Suppressor macrophage (primary cell): ENCODE measurements around the gene COX6A2.
"Not testable (repeated sequence)": the region's sequence is repeated elsewhere in the genome, so short reads cannot be mapped to it uniquely, and the experiment has no call there.

Source experiments
- DNase-seq, 4 experiments: peaks; one replicate each; pipeline ENCODE4 v3.0.0-alpha.2; 2020 to 2022

Gene COX6A2

GRCh38 chr16:31438414-31438813 is 10.3 kb upstream of the COX6A2 start:
- no peak for DNase-seq

- DNase-seq: no peak
Measured at GRCh38 chr16:31436221-31437045, 8.3 kb upstream of the COX6A2 start.

- DNase-seq: no peak
Measured at GRCh38 chr16:31435341-31436220, 7.4 kb upstream of the COX6A2 start.

- no peak for DNase-seq
Measured at GRCh38 chr16:31430380-31431052, 2.4 kb upstream of the COX6A2 start.

- DNase-seq: no peak
Measured at GRCh38 chr16:31429796-31430195, 1.6 kb upstream of the COX6A2 start.

- peak in 1 of 4 experiments; percentile 18 for DNase-seq
Measured at GRCh38 chr16:31429314-31429713, 1.2 kb upstream of the COX6A2 start.

GRCh38 chr16:31428638-31429247 is 583 bp upstream of the COX6A2 start:
- DNase-seq: no peak

- DNase-seq: peak; percentile 48 to 86 (median 74)
Measured at GRCh38 chr16:31427441-31428278, 500 bp downstream of the COX6A2 start.

GRCh38 chr16:31423801-31424200 is 4.4 kb downstream of the COX6A2 start:
- DNase-seq: no peak

- no peak for DNase-seq
Measured at GRCh38 chr16:31423241-31423640, 4.9 kb downstream of the COX6A2 start.

- DNase-seq: no peak
Measured at GRCh38 chr16:31421587-31421986, 6.6 kb downstream of the COX6A2 start.

GRCh38 chr16:31420037-31420436 is 8.1 kb downstream of the COX6A2 start:
- DNase-seq: no peak

- no peak for DNase-seq
Measured at GRCh38 chr16:31417916-31418315, 10.2 kb downstream of the COX6A2 start.

- DNase-seq: not testable (repeated sequence)
Measured at GRCh38 chr16:31417036-31417435, 11.1 kb downstream of the COX6A2 start.

- DNase-seq: no peak
Measured at GRCh38 chr16:31416371-31416770, 11.8 kb downstream of the COX6A2 start.

- DNase-seq: no peak
Measured at GRCh38 chr16:31414706-31415105, 13.5 kb downstream of the COX6A2 start.

GRCh38 chr16:31413943-31414342 is 14.2 kb downstream of the COX6A2 start:
- DNase-seq: no peak

GRCh38 chr16:31413381-31413780 is 14.8 kb downstream of the COX6A2 start:
- peak; percentile 40 to 71 (median 68) for DNase-seq

- DNase-seq: no peak
Measured at GRCh38 chr16:31412750-31413149, 15.4 kb downstream of the COX6A2 start.

- no peak for DNase-seq
Measured at GRCh38 chr16:31411024-31411844, 16.9 kb downstream of the COX6A2 start.

- DNase-seq: no peak
Measured at GRCh38 chr16:31410082-31410481, 18.1 kb downstream of the COX6A2 start.
